Mesothelial cell of epicardium (in vitro differentiated cells): Measurements from ENCODE around the gene ANKRD63. TPM values are rescaled to one million over a fixed set of nuclear protein-coding genes. Genes with fewer than 3 reads are reported as not detected.

ENCODE experiments used
- DNase-seq, 2 experiments: peaks; one replicate each; pipeline ENCODE4 v3.0.0; 2021; ENCODE audit warnings: low spot score in 2 of 2; ENCODE audit not compliant: unreplicated experiment in 2 of 2
- H3K27ac Mint-ChIP-seq: 2 replicates; pipeline ENCODE4 v1.8.0; 2021; ENCODE audit warnings: mixed read lengths
- H3K27me3 Mint-ChIP-seq: 2 replicates; pipeline ENCODE4 v1.8.0; 2021; ENCODE audit warnings: low read depth, mixed read lengths
- H3K36me3 Mint-ChIP-seq: 2 replicates; pipeline ENCODE4 v1.8.0; 2021; ENCODE audit warnings: mixed read lengths
- H3K4me1 Mint-ChIP-seq: 2 replicates; pipeline ENCODE4 v1.8.0; 2021; ENCODE audit warnings: mixed read lengths
- H3K4me3 Mint-ChIP-seq: 2 replicates; pipeline ENCODE4 v1.8.0; 2021; ENCODE audit warnings: mild to moderate bottlenecking, moderate library complexity, mixed read lengths
- H3K9me3 Mint-ChIP-seq: 2 replicates; pipeline ENCODE4 v1.8.0; 2021; ENCODE audit warnings: mixed read lengths
- total RNA-seq: library from RNA; stranded (reverse); gene quantifications from 3 replicates; pipeline ENCODE4 v1.2.1, GENCODE V29; 2021
- TF ChIP-seq, protein P1 (sequence below): fragments of 200-600 bp; sonication (generic); IDR thresholded peaks from one replicate; pipeline ENCODE4 v1.5.0; 2021; ENCODE audit warnings: antibody characterized with exemption; ENCODE audit not compliant: unreplicated experiment

The ANKRD63 gene
- total RNA-seq, 1 donor from 2014 or later = 0.31 TPM

GRCh38 chr15:40317580-40317979, 34.7 kb upstream of the ANKRD63 start:
- Mint-ChIP-seq H3K4me1 (peaks cover 24% of the 10 kb centered on the region), H3K9me3 (no peaks in the 10 kb centered on the region), H3K36me3 (no peaks in the 10 kb centered on the region), H3K27ac (no peak overlapping the region), H3K4me3 (no peak overlapping the region), H3K27me3 (peaks cover 14% of the 10 kb centered on the region)
- TF ChIP-seq, protein P1, sequence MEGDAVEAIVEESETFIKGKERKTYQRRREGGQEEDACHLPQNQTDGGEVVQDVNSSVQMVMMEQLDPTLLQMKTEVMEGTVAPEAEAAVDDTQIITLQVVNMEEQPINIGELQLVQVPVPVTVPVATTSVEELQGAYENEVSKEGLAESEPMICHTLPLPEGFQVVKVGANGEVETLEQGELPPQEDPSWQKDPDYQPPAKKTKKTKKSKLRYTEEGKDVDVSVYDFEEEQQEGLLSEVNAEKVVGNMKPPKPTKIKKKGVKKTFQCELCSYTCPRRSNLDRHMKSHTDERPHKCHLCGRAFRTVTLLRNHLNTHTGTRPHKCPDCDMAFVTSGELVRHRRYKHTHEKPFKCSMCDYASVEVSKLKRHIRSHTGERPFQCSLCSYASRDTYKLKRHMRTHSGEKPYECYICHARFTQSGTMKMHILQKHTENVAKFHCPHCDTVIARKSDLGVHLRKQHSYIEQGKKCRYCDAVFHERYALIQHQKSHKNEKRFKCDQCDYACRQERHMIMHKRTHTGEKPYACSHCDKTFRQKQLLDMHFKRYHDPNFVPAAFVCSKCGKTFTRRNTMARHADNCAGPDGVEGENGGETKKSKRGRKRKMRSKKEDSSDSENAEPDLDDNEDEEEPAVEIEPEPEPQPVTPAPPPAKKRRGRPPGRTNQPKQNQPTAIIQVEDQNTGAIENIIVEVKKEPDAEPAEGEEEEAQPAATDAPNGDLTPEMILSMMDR = no peak
- no peak for DNase-seq

DNA sequence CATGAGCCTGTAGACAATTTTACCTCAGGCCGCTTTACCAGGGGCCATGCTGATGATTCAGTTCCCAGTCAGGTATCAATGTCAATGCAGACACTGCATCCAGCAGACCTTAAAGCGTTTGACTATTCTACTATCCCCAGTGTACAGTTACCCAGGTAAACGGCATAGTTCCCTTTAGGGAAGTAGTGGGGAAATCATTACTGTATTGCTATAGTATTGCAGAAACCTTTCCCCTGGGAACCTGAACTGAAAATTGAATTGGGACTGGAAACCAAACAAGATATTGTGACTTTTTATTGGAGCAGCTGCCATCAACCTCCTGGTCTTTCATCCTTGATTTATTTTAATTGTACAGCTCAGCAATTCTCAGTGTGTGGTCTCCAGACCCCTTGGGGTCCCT, 34.1 kb upstream of the ANKRD63 start:
- no peak for DNase-seq
- peaks cover 17% of the 10 kb centered on the region for H3K4me1 Mint-ChIP-seq
- TF ChIP-seq, protein P1 = no peak
- no peaks in the 10 kb centered on the region for H3K36me3 Mint-ChIP-seq
- peaks cover 20% of the 10 kb centered on the region for H3K27me3 Mint-ChIP-seq
- H3K9me3 Mint-ChIP-seq = no peaks in the 10 kb centered on the region
- no peak overlapping the region for H3K27ac Mint-ChIP-seq
- H3K4me3 Mint-ChIP-seq = no peak overlapping the region

GRCh38 chr15:40314723-40315276, 31.9 kb upstream of the ANKRD63 start:
- Mint-ChIP-seq H3K4me3 (no peak overlapping the region), H3K4me1 (peaks cover 10% of the 10 kb centered on the region), H3K9me3 (no peaks in the 10 kb centered on the region), H3K36me3 (no peaks in the 10 kb centered on the region), H3K27me3 (peaks cover 27% of the 10 kb centered on the region), H3K27ac (no peak overlapping the region)
- no peak for DNase-seq
- TF ChIP-seq, protein P1 = no peak

GRCh38 chr15:40313531-40314398, 30.9 kb upstream of the ANKRD63 start:
- no peak for DNase-seq
- TF ChIP-seq, protein P1 = no peak
- Mint-ChIP-seq H3K4me3 (no peak overlapping the region), H3K27ac (no peak overlapping the region), H3K4me1 (peaks cover 21% of the 10 kb centered on the region), H3K27me3 (peaks cover 27% of the 10 kb centered on the region), H3K36me3 (no peaks in the 10 kb centered on the region), H3K9me3 (no peaks in the 10 kb centered on the region)

DNA sequence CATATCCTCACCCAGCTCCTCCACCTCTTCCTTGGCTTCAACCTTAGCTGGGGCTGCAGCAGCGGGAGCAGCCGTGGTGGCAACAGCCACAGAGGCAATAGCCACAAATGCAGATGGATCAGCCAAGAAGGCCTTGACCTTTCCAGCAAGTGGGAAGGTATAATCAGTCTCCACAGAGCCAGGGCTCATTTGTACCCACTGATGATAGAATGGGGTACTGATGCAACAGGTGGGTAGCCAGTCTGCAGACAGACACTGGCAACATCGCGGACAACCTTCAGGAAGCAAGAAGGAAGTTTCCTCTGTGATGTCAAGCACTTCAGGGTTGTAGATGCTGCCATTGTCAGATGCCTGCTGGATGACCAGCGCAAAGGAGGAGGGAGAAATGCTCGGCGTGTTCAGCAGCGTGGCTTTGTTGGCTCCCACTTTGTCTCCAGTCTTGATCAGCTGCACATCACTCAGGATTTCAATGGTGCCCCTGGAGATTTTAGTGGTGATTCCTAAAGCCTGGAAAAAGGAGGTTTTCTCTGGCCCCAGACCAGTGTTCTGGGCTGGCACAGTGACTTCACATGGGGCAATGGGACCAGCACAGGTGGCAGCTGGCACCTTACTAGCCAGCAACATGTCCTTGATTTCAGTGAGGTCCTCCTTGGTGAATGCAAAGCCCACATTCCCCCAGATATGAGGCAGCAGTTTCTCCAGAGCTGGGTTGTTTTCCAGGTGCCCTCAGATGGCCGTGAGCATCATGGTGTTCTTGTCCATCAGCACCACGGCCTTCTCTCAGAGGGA, 29.7 kb upstream of the ANKRD63 start:
- peaks cover 27% of the 10 kb centered on the region for H3K27me3 Mint-ChIP-seq

More for the DNA sequence above, 29.7 kb upstream of the ANKRD63 start:
- Mint-ChIP-seq H3K27ac (no peak overlapping the region), H3K9me3 (no peaks in the 10 kb centered on the region), H3K4me1 (peaks cover 24% of the 10 kb centered on the region), H3K4me3 (no peak overlapping the region), H3K36me3 (no peaks in the 10 kb centered on the region)
- DNase-seq = no peak
- TF ChIP-seq, protein P1 = no peak
